Activated CD8-positive, alpha-beta memory T cell treated with anti-CD3 and anti-CD28 coated beads, Interleukin-2, amount 50 U/mL, for 48 hours (primary cell): Measurements from ENCODE around the gene ALPK1.
A peak's percentile ranks its signal among the peaks of the same experiment; 100 is the strongest.
"Not testable (repeated sequence)": the region's sequence is repeated elsewhere in the genome, so short reads cannot be mapped to it uniquely, and the experiment has no call there.

Experiments
- DNase-seq: peaks from one replicate; pipeline ENCODE4 v3.0.0-alpha.2; 2020

The ALPK1 gene

DNA sequence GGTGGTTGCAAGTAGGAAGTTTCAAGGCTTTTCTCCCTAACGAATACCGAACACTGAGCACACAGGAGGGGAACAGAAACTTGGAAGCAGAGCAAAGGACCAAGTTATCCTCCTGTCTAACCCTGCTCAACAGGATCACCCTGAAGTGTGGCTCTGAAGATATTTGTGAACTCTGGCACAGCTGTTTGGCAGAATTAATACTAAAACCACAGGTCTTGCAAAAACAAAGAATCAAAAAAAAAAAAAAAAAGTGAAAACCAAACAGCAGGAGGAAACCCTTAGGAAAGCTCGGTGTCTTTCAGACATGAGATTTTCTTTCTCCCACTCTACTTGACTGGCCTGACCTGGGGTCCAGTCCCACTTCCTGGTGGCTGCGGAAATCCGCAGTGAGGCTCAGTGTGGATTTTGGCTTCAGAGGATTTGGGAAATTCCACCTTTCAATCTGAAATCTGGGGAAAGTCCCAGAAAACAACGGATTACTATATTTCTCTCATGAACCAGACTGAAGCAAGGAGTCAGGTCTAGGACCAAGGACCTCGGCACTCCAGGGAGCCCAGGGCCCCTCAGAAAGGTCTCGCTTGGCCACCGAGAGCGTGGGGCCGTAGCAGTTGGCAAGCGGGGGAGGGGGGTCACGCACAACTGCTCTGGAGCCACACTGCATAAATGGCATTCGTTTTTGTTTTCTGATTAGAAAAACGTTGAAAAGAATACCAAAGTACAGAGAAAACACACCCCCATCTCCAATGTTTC lies 12.3 kb upstream of the ALPK1 start:
- no peak for DNase-seq

DNA sequence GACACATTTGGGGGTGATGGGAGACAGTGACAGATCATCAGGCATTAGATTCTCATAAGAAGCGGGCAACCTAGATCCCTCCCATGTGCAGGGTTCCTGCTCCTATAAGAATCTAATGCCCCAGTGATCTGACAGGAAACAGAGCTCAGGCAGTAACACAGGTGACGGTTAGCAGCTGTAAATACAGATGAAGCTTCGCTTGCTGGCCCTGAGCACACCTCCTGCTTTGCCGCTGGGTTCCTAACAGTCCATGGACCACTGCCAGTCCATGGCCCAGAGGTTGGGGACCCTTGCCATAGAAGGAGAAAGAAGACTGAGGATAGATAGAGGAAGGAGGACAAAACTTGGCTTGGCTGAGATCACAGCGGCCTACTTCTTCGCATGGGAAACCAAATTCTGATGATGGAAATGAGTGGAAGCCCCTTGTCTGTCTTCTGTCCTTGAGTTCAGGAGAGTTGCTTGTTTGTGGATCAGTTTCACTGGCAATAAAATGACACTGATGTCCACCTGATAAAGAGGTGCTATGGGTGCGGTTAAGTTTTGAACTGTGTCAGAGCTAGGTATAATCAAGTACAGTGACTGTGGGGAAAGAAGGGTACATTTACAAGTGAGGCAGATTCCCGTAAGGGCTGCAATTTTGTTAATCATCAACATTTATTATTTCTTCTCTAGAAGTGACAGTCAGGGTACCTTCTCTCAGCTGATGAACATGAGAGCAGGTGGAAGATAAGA lies 9.7 kb upstream of the ALPK1 start:
- no peak for DNase-seq

DNA sequence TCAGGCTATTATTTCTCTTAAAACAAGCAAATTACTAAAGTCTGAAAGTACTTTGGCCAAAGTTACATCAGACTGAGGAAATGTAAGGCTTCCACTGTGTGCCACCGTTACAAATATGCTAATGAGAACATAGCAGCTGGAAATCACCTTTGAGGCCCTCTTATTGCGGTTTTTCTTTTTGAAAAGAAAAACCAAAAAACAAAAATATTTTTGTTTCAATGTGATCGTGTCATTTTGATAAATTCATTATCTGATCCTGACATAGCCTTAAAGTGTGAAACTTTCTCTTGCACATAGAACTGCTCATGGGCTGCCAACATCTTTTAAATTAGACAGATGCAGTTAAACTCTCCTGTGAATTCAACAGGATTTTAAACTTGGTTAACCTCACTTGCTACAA lies 8.7 kb upstream of the ALPK1 start:
- DNase-seq = no peak

DNA sequence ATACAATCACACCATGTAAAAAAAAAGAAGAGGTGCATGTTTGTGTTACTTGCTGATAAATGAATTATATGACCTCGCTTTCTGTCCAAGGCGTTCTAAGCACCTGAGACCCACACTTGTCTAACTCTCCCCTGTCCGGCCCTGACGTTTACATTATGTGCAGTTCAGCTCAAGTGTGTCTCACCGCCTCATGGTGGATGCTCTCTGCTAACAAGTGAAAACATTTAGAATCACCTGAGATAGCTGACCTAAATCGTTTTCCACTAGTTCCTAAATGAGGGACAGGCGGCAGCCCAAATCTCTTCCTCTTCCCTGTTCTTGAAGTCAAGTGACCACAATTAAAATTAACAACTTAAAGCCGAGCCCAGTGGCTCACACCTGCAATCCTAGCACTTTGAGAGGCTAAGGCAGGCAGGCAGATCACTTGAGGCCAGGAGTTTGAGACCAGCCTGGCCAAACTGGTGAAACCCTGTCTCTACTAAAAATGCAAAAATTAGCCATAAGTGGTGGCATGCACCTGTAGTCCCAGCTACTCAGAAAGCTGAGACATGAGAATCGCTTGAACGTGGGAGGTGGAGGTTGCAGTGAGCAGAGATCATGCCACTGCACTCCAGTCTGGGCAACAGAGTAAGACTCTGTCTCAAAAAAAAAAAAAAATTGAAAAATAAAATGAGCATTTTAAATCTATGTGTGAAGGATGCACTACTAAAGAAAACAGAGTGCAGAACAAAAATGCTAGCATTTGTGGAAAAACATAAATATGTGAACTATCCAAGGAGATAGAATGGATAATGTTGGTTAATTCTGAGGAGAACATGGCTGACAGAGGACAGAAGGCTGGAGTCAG lies 7.5 kb upstream of the ALPK1 start:
- no peak for DNase-seq

DNA sequence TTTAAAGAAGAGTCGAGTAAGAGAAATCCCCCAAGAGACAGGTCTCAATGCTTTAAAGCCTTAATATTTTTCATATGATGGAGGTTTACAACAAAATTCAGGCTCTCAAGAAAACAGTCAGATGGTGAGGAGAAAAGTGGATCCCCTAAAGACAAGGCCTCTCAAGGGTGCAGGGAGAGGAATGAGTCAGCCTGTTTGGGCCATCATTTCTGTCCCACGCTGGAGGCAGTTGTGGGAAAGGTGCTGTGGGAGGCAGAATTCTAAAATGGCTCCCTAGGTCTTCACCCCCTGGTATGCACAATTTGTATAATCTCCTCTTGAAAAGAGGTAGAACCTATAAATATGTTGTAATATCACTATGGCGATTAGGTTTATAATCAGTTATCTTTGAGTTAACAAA lies 6.8 kb upstream of the ALPK1 start:
- DNase-seq = no peak

DNA sequence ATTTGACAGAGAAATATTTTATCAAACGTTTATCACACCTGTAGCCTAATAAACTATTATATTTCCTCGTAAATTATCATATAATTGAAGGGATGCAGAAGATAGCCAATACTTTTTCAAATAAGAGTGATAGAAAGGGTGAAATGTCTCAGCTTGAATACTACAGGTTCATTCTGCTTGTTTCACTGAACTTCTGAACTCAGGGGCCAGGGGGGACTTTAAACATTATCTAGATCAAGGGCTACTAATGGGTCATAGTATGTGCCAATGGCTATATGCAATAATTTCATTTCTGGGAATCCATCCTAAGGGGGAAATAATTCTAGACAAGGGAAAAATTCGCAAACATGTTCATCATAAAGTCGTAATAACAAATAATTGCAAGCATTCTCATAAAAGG lies 2.6 kb downstream of the ALPK1 start:
- DNase-seq = no peak

DNA sequence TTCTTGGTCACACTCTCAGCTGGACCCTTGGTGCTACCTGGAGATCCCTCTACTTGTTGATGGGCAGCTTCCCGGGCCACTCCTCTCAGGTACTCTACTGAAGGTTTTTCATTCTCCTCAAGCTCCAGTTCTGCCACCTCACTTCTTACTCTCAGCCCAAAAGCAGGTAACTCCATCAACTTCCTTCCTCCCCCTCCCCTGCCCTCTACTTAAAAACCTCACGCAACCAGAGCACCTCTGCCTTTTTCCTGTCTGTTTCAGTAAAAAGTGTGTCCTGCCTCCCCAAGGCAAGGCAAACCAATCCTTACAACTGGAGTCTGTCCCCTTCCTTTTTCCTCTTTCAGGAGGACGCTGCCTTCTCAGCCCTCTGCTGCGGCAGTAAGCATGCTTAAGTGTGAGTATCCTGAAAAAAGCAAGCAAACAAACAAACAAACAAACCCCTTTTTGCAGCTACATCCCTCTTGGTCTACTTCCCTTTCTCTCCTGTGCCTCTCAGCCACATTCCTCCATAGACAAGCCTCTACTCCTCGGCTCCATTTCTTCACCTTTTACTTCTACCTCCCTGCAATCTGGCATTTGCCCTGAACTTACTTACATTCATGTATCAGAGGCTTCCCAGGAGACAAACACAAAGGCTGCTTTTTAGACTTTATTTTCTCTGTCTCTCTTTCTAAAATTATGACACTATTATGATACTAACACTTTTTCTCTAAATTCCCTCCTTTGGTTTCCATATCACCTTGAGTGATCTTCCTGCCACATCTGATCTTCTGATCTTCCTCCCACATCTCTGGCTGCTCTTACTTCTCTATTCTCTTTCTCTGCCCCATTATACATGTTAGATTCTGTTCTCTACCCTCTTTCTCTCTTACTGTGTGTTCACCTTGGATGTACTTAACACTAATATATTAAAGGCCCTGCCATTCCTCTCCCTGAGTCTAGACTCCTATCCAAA lies 5.4 kb downstream of the ALPK1 start:
- no peak for DNase-seq

DNA sequence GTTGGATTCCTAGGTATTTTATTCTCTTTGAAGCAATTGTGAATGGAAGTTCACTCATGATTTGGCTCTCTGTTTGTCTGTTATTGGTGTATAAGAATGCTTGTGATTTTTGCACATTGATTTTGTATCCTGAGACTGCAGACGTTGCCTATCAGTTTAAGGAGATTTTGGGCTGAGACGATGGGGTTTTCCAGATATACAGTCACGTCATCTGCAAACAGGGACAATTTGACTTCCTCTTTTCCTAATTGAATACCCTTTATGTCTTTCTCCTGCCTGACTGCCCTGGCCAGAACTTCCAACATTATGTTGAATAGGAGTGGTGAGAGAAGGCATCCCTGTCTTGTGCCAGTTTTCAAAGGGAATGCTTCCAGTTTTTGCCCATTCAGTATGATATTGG lies 8.3 kb downstream of the ALPK1 start:
- not testable (repeated sequence) for DNase-seq

DNA sequence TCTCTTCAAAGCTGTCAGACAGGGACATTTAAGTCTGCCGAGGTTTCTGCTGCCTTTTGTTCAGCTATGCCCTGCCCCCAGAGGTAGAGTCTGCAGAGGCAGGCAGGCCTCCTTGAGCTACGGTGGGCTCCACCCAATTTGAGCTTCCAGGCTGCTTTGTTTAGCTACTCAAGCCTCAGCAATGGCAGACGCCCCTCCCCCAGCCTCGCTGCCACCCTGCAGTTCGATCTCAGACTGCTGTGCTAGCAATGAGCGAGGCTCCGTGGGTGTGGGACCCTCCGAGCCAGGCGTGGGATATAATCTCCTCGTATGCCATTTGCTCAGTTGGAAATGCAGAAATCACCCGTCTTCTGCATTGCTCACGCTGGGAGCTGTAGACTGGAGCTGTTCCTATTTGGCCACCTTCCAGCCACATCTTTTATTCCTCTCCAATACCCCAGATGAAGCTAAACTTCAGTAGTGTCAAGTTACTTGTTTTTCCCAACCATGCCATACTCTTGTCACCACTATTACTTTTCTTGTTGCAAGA lies 12.2 kb downstream of the ALPK1 start:
- not testable (repeated sequence) for DNase-seq

DNA sequence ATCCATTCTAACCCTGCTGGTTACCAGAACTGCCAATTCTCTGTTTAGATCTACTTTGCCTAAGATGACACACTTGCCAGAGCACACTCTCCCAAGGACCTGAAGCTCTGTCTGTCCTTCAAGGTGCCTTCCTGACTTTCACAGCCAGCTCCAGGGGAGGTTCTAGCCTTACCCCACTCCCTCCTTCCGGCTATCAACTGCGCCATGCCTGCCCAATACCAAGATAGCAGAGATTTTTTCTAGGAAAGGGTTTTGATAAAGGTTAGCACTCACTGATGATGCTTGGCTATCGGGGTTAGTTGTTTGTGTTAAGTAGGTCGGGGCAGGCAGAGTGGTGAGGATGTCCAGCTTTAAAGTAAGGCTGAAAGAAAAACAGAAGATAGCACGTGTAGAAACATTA lies 14.3 kb downstream of the ALPK1 start:
- DNase-seq = no peak

DNA sequence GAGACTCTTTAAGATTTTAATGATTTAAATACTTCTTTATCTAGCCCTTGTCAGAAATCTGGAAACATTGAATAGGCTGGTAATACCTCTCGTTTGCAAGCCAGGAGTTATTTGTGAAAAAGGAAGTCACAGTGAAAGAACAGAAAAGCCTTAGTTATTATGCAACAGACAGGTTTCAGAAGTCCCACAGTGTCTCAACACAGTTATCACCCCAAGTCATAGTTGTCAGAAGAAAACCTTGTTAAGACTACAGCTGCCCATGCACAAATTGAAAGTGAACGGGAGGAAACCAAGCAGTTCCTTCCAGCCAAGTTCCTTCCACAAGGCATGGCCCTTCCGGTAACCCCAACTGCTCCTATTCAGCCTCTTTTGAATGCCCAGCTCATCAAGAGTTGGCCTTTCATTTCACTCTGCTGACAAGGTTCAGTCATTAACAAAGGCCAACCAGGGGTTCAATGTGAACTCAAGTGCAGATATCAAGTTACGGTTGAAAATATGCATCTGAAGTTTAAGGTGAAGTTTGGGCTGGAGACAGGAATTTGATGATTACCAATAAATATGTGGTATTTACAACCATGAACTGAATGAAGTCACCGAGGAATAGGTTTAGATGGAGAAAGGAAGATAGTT lies 15.6 kb downstream of the ALPK1 start:
- no peak for DNase-seq

DNA sequence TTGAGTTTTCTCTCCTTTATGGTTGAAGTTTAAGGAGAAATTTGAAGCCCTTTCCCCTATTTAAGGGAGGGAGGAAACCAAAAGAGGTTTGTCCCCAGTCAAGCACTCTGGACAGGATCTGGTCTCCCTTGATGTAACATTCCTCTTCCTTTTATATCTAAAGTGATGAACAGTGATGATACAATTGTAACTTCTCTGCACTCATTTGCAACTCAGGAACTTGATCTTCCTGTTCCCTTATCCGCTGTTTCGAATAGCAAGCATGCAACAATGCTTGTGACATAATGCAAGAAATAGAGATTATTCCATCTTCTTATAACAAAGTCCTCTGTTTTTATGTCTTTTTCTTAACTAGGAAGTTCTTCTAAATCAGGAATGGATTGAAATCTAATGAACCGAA lies 18.3 kb downstream of the ALPK1 start:
- no peak for DNase-seq

DNA sequence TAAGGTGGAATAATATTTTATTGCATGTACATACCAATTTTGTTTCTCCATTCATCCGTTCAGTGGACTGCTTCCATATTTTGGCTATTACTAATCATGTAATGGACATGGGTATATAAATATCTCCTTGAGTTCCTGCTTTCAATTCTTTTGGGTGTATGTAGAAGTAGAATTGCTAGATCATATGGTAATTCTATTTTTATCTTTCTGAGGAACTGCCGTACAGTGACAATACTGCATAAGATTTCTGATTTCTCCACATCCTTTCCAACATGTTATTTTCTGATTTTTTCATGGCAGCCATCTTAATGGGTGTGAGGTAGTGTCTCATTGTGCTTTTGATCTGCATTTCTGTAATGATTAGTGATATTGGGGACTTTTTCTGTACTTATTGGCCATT lies 19.2 kb downstream of the ALPK1 start:
- no peak for DNase-seq

DNA sequence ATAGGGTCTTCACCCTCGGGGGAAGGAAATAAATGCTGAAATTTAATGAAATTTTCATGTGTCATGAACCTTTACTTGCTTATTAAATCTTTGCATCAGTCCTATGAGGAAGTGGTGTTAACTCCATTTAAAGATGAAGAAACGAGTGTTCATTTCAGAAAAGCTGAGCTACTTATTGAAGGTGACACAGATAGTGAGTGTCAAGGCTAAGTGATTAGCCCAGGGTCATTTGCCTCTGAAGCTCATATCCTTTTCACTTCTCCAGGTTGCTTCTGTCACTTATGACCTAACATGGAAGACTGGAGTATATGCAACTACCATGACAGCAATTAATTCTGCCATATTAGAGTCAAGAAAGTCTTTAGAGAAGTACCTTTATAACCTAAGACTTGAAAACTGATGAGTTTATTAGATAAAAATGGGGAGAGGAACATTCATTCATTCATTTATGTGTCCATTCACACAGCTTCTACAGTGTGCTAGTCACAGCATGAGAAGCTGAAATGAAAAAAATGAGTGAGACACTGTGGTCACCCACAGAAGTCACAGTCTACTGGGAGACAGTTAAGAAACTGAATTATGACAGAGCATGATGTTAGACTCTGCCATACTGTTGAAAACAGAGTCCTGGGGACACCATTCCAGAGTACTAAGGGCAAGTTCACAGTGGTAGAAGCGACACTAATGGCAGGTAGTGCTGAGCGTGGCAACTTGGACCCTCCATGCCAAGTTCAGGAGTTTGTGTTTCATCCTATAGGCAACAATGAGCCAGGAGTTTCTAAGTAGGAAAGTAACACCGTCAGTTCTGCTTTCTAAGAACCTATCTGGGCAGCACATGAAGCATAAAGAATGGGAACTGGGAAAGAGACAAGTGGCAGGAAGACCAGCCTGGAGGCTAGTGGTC lies 21.3 kb downstream of the ALPK1 start:
- DNase-seq = no peak

DNA sequence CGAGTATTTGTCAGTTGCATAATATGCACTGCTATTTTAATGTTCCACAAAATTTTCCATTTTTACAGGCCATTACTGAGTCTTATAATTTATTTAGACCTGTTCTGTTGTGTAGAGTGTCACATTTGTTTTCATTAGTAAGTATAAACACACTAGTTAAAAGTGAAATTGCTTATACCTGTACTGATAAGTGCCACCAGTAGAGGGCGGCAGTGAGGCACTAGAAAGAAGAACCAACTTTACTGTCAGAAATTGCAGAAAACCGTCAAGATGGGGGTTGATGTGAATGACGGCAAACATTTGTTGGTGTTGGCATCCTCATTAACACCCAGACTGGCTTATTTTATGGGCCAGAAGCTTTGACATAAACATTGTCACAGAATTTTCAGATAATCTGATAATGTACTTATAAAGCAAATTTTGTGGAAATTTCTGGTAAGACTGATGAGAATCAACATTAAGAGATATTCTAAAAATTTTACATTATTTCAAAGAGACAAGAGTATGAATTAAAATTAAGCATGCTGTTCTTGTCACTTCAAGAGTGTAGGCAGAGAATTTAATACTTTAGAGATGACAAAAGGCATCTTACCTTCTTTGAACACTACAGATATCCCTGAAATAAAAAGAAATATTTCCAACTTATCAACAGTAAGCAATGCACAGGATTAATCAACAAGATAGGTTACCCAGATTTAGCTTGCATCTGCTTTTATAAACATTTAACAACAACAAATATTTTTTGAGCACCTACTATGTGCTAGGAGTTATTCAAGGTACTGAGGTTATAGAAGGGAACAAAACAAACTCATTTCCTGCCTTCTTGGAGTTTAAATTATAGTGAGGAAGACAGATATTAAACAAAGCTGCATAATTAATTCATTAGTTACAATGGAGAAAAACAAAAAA lies 24.9 kb downstream of the ALPK1 start:
- peak; percentile 91 for DNase-seq

DNA sequence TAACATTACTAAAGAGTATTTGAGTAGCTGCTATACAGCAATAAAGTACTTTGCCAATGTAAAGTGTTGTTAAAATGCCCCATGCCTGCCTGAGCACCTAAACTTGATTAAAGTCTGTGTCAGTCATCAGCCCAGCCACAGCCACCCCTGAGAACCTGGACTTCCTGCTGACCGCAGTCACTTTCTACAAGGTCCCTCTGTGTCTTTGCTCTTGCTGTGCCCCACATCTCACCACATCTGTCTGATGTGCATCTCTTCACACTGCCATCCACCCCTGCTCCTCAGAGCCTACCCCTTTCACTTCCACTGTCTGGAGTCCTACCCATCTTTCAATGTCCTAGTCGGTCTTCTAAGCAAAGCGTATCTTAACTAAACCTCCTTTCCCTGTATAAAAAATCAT lies 25.7 kb downstream of the ALPK1 start:
- no peak for DNase-seq

DNA sequence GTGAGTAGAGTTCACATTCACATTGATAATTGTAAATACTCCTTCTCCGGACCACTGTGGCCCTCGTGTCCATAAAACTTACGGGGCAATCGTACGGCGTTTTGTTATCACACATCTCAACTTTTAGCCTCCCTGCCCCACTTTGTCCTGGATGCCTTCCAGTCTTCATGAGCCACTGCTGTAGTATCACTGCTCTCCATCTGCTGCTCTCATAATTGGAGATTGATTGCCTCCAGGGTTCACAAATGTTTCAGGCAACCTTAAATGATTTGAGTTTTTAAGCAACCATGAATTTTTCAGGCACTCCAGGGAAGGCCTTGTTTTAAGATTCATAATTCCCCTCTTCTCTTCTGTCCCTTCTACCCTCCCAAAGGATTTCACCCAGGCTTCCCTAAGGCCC lies 28.4 kb downstream of the ALPK1 start:
- no peak for DNase-seq

DNA sequence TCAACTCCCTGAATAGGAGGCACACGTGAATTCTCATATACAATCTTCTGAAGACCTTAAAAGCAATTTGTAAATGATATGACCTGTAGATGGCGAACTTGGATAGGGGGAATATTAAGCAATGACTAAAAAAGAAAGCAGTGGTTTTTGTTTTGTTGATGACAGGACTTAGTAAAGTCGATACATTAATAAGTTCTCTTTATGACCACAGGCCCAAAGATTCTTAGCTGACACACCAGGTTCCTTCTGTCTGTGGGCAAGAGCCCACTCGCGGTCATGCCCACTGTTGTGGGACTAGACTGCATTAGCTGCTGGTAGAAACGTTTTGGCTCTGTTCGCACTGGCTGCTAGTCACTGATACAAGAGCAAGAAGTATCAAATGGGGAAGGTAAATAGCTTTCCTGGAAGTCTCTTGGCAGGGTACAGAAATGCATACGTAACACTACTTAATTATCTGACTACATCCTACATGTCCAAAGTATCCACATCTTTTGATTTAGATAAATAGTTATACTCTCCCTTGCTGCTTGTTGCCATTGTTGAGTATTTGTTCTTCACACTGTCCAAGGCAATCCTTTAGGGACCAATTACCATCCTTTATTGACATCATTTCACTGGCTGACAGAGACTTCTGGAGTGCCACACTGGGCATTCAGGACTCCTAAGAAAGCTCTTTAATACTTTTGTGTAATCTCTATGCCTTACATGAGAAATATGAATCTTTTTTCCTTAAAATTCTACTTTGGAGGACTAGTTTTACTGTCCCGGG lies 31.0 kb downstream of the ALPK1 start:
- DNase-seq = no peak

DNA sequence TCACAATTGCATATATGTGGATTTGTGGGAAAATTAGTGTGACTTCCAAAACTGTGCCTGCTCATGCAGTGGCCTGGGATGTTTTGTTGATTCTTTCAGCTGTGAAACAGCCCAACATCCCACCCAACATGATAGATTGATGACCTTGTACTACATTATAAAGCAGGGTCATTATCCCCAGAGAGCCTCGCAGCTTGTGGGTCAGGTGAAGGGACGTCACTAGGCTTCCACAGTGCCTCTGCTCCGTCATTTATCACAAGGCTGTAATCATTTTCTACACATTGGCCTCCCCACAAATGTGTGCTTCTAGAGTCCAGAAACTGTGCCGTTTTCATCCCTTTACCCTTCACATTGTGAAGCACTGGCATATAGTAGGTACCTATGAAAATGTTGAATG lies 31.6 kb downstream of the ALPK1 start:
- DNase-seq = no peak
